Gastrocnemius medialis (tissue), 4 donors: ENCODE results near the gene TMCO4.

Experiments
- POLR2A ChIP-seq, 2 donors: fragments of 450-650 bp; IDR thresholded peaks; one replicate each; pipeline ENCODE4 v1.6.1; 2017; ENCODE audit warnings: antibody characterized with exemption in 2 of 2, mild to moderate bottlenecking in 2 of 2, moderate library complexity in 2 of 2
- TF ChIP-seq, protein P1 (sequence below), 5 experiments: fragments of 450-650 bp in 3 of 5; fragments of 200-600 bp in 2 of 5; sonication (generic) in 2 of 5; IDR thresholded peaks in 4 of 5; conservative IDR thresholded peaks in 1 of 5; 1 replicate in 4 of 5; 2 replicates in 1 of 5; pipeline ENCODE4 v1.5.1; 2016 to 2019; ENCODE audit warnings: antibody characterized with exemption in 5 of 5, mild to moderate bottlenecking in 3 of 5, moderate library complexity in 3 of 5

DNA sequence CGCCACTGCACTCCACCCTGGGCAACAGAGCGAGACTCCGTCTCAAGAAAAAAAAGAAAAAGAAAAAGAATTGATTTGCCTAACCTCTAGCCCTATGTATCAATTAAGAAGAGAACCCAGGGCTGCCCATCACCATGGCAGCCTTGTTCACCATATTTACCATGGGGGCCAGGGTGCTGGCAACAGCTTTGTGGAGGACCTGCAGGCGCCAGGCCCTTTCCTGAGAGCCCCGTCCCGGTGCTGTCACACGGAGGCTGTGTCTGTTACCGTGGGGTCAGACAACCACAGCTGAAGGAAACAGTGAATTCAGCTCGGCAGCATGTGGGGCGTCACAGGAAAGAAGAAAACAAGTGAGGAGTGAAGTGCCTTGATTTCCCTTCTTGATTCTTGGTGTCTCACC lies 162.1 kb downstream of the TMCO4 start:
- TF ChIP-seq, protein P1, sequence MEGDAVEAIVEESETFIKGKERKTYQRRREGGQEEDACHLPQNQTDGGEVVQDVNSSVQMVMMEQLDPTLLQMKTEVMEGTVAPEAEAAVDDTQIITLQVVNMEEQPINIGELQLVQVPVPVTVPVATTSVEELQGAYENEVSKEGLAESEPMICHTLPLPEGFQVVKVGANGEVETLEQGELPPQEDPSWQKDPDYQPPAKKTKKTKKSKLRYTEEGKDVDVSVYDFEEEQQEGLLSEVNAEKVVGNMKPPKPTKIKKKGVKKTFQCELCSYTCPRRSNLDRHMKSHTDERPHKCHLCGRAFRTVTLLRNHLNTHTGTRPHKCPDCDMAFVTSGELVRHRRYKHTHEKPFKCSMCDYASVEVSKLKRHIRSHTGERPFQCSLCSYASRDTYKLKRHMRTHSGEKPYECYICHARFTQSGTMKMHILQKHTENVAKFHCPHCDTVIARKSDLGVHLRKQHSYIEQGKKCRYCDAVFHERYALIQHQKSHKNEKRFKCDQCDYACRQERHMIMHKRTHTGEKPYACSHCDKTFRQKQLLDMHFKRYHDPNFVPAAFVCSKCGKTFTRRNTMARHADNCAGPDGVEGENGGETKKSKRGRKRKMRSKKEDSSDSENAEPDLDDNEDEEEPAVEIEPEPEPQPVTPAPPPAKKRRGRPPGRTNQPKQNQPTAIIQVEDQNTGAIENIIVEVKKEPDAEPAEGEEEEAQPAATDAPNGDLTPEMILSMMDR (IDR thresholded peaks at IDR 0.05 in 4 of 5, conservative IDR thresholded peaks at IDR 0.05 in 1 of 5): no peak
- no peak for TF ChIP-seq POLR2A (IDR thresholded peaks at IDR 0.05)
